A172 (cell line): ENCODE measurements around the gene KICS2. TPM values are rescaled to one million over a fixed set of nuclear protein-coding genes. Genes with fewer than 3 reads are reported as not detected.
"Not testable (repeated sequence)": the region's sequence is repeated elsewhere in the genome, so short reads cannot be mapped to it uniquely, and the experiment has no call there.

Experiments
- DNase-seq: peaks from one replicate; pipeline ENCODE4 v3.0.0-alpha.2; 2015; ENCODE audit warnings: low spot score
- total RNA-seq: library from RNA; depleted of rRNA; stranded (reverse); fragments of >200 nt; shearing (Covaris generic); gene quantifications from 2 replicates; pipeline ENCODE4 v1.2.3, GENCODE V29; 2014; rRNA removed

The KICS2 gene
- 5.9 and 7.8 TPM in 2 replicates for total RNA-seq

DNA sequence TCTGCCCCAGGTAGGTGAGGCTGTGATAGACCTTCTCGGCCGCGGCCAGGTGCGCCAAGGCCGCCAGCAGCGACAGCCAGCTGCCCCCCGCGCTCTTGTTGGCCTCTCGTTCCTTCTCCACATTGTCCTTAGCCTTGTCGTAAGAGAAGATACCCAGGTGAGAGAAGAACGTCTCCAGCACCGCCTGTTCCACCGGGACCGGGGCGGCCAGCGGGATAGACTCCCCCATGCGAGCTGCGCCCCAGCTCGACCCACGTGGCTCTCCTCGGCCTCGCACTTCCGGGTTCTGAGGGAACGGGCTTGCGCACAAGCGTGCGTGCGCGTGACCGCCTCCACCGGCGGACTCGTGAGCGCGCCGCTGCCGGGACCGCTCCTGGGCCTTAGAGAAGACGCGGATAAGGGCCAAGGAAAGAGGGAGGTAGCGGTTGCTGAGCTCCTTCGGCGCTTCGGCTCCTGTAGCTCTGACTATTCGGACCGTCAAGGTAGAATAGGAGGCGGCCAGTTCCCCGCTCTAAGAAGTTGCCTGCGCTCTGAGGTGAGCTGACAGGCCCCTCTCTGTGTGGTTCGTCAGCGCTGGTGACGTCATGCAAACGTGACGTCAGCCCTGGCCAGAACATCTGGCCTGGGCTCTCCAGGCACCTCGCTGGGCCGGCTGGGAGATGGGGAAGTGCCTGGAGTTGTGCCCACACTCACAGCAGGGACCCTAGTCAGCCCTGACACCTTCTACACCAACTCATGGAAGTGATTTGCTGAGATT lies at the start of gene KICS2:
Gene KICS2, minus strand, starts transcription at position 288 of the 757 bp plus-strand sequence. Its CDS starts 59 bp downstream, at position 229.
- DNase-seq = peak; percentile 79

DNA sequence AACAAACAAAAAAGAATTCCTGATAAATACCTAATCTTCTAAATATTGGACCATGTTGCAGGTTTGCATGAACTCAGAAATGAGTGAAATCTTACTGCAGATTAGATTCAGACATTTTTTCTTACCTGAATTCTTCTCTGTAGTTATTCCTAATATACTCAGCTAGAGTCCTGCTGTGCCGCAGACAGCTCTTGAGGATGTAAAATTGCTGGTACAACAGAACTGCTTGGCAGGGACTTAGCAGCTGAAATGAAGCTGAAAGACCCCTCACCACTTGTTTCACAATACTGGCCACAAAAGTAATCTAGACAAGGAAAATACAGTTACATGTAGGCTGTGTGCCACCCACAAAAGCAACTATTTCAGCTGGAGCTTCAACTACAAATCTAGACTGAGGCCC lies 48.3 kb upstream of the KICS2 start:
- DNase-seq = no peak

DNA sequence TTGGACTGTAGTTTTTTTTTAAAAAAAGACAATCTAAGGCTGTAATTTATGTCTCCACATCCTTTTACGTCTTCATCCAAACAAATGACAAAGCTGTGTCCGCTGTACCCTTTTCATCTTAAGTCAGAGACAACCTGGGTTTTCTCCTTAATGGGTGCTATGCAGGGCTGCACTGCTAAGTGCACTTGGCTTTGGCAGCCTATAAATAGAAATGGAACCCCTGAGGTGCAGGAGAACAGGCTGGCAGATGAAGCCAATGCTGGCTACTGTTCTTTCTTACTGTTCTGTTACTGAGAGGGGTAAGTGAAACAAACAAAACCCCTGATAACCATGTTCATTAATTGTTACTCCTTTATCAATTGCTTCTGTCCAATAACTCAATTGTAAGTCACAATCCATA lies 47.1 kb upstream of the KICS2 start:
- DNase-seq = no peak

DNA sequence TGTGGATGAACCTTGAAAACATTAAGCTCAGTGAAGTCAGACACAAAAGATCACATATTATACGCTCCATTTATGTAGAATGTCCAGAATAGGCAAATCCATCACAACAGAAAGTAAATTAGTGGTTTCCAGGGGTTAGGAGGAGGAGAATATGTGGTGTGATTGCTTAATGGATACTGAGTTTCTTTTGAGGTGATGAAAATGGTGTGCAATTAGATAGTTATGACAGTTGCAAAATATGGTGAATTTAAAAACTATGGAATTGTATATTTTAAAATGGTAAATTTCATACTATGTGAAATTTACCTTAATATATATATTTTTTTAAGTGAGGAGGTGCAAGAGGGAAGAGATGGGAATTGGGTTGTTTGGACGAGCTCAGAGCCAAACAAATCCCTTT lies 46.3 kb upstream of the KICS2 start:
- no peak for DNase-seq

DNA sequence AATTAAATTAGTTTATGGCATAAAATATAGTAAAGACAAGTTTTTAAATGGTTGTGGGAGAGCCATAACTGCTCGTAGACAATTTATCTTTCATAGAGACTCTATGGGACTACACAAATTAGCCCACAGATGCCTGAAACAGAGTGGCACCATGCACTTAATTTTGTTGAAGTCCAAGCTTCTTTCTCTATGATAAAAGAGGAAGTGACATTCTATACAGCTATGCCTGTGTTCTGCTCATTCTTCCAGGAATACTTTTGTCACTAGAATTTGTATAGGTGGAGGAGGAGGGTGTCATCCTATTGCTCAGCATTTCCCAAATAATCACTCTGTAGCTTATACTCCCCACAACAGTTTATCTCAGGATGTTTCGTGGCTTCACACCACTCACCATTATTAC lies 43.7 kb upstream of the KICS2 start:
- DNase-seq = no peak

DNA sequence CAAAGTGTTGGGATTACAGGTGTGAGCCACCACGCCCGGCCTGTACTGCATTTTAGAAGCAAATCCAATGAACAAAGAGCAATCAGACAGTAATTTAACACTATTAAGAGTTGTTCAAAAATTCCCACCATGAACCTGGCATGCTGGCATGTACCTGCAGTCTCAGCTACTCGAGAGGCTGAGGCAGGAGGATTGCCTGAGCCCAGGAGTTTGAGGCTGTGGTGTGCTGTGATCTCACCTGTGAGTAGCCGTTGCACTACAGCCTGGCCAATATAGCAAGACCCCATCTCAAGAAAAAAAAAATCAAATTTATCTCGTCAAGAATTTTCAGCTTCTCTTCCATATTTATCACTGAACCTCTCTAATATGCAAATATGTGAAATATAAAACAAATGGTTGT lies 39.7 kb upstream of the KICS2 start:
- DNase-seq = no peak

DNA sequence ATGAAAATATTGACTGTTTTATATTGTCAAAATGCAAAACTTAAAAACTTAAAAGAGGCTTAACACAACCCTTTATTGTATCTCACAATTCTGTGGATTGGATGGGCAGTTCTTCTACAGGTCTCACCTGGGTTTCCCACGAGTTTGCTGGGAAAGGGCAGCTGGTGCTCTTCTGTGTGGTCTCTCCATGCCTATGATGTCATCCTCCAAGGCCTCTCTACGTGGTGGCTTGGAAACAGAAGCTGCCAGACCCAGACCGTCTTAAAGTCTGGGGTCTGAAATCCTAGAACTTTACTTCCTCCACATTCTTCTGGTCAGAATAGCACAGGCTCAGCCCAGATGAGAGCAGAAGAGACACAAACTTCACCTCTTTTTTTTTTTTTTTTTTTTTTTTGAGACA lies 36.5 kb upstream of the KICS2 start:
- no peak for DNase-seq

DNA sequence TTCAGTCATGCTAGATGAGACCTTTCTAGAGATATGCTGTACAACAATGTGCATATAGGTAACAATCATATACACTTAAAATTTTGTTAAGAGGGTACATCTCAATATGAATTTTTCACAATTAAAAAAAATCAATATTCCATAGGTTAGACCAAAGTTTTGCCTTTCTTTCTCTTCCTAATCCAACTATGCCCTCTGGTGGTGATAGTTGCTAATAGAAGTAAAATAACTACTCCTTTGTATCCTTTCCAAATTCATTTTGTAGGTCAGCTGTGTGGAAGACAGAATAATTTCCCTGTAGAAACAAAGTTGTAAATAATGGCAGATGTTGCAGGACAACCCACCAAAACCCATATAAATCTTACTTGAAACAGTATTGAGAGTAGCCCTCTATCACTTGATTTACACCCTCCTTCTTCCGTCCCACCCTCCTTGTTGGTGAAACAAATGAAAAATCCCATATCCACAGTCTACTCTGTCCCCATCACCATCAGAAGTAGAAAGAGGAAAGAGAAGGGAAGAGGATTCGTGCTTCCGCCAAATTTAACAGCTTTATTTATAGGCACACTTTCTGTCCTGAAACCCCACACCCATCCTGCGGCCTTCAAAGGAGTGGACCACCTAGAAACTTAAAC lies 34.2 kb upstream of the KICS2 start:
- DNase-seq = peak; percentile 52

DNA sequence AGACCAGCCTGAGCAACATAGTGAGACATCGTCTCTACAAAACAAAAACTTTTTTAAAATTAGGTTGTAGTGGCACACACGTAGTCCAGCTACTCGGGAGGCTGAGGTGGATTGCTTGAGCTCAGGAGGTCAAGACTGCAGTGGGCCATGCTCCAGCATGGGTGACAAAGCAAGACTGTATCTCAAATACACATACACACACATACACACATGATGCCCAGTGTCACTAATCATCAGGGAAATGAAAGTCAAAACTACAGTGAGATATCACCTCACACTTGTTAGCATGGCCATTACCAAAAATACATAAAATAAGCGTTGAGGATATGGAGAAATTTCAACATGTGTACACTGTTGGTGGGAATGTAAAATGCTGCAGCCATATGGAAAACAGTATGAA lies 33.2 kb upstream of the KICS2 start:
- DNase-seq = no peak

DNA sequence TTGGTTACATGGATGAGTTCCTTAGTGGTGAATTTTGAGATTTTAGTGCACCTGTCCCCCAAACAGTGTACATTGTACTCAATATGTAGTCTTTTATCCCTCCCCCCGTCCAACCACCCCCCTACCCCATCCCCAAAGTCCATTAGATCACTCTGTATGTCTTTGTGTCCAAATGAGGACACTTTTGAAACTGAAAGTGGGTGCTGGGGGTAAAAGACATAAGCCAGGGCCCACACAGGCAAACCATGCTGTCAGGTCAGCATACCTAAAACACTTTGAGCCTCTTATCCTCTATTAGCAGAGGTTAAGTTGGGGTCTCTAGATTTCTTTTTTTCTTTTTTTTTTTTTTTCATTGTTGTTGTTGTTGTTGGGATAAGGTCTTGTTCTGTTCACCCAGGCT lies 31.3 kb upstream of the KICS2 start:
- DNase-seq = no peak

DNA sequence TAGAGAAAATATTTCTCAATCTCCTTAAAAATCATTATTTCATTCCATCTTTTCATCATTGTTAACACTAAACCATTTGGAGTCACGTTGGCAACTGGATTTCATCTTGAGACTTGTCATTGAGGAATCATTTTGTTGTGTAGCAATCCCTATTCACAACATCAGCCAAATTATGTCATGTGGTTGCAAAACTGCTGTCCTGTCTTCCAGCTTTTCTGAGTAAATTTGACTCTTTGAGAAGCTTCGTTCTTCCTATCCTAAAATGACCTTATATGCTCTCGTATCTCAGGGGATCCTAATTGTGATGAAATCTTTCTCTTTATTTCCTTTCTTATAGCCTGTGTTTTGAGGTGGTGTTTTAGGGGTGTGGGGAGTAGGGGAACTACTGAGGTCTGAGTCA lies 30.6 kb upstream of the KICS2 start:
- no peak for DNase-seq

DNA sequence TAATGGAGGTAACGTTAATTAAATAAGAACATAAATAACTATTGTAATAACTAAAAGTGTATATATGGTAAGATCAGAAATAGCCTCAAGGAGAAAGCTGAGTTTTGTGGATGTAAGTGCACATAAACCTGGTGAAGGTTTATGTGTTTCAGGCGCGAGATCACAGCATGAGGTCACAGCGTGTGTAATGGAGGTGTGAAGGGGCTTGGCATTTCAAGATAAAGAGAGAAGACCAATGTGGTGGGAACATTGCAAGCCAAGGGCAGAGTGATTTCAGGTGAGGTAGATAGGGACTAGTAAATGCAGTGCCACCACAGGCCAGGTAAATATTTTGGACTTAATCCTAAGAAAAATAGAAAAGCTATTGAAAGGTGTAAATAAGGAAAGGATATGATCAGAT lies 21.7 kb upstream of the KICS2 start:
- DNase-seq = no peak

DNA sequence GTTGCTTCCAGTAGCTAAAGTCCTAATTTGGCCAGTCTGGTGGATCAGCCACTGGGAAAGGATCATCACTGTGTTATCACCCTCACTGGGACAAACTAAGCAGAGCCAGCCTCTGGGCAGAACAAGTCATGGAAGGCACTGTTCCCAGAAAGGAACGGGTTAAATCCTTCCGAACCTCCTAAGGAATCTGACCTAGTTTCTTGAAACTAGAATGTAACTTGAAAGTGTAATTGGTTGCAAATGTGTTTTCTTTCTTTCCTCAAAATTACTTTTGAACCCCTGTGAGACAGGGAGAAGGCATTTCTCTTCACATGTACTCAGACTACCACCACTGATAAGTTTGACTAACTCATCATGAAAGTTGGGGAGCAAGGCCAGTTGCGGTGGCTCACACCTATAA lies 18.7 kb upstream of the KICS2 start:
- DNase-seq = no peak

DNA sequence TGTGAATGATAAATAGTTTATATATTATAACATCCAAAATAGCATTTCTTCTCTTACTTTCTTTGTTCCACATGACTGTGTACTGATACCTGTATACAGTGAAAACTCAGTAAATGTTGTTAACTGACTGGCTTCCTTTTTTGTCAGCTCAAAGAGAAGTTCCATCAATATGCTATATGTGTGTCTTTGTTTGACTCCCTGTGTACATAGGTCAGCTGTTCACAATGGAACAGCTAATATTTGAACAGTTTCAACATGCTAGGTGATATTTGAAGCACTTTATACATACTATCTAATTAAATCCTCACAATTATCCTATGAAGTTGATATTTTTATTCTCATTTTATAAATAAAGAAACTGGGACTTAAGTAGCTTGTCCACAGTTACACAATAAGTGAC lies 15.3 kb upstream of the KICS2 start:
- no peak for DNase-seq

DNA sequence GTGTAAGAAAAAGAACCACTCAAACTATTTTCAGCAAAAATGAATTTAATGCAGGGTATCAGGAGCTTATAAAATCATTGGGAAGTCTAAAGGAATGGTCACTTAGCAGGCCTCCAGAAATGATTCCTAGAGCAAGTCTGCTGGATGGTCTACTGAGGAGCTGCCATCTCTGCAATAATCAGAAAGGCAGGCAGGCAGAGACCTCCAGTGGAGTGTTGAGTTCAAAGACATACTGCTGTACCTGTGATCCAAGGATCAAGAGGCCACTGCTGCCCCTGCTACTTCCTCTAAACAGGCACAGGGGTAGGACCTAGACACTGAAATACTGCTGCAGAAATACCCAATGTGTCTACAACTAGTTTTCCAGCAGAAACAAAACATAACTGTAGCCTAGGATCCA lies 14.5 kb upstream of the KICS2 start:
- no peak for DNase-seq

DNA sequence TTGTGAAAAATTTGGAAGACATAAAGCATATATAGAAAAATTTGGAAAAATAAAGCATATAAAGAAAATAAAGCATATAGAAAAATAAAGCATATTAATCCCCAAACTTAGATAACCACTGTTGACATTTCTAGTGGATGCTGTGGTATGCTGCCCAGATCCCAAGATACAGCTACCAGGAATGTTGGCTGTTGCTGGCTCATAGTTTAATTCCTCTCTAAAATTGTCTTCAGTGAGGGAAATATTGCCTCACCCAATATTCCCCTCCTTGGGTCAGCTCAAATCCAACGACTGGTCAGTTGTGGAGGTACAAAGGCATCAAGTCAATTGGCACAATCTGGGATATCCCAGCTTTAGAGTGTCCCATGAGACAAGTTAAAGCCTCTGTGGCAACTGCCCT lies 10.1 kb upstream of the KICS2 start:
- no peak for DNase-seq

DNA sequence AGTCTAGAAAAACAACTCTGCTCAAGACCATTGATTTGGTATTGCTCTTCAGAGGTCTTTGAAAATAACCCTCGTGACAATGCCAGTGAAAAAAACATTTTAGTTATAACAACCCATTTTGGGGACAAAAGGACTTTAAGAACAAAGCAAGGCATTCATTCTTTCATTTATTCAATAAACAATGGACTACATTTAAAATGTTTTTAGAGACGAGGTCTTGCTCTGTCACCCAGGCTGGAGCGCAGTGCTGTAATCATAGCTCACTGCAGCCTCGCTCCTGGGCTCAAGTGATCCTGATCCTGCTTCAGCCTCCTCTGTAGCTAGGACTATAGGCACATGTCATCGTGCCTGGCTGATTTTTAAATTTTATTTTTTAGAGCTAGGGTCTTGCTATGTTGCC lies 7.7 kb upstream of the KICS2 start:
- DNase-seq = no peak

DNA sequence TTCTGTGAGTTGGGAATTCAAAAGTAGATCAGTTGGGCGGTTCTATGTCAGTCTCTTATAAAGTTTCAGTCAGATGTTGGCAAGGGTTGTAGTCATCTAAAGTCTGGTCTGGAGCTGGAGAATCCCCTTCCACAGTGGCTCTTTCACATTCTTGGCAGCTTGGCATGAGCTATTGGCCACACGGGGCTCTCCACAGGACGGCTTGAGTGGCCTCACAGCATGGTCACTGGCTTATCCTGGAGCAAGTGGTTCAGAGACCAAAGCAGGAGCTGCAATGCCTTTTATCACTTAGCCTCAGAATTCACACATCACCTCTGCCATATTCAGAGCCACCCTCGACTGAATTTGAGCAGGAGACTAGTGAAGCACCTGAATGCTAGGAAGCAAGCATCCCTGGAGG lies 7.1 kb upstream of the KICS2 start:
- DNase-seq = no peak

DNA sequence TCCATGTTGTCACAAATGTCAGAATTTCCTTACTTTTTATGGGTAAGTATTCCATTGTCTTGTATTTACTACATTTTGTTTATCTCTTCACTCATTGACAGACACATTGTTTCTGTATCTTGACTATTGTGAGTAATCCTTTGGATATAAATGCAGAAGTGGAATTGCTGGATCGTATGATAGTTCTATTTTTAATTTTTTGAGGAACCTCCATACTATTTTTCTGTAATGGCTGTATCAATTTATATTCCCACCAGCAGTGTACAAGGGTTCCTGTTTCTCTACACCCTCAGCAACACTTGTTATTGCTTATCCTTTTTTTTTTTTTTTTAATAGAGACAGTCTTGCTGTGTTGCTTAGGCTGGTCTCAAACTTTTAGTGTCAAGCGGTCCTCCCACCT lies 3.5 kb upstream of the KICS2 start:
- DNase-seq = no peak

DNA sequence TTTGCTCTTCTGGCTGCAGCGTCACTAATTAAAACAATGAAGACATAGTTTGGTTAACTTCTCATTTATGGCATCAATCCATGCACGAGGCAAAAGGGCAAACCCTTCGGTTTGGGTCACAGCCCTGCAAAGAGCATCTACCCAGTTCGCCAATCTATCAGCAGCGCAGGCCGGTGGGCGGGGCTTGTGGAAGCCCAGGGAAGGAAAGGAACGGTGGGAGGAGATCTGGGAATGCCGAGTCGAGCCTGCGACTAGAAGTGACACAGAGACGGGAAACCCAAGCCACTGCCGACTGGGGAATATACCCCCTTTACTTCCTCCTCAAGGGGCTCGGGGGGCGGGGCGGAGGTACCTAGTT lies 466 bp downstream of the KICS2 start:
- peak; percentile 75 for DNase-seq

DNA sequence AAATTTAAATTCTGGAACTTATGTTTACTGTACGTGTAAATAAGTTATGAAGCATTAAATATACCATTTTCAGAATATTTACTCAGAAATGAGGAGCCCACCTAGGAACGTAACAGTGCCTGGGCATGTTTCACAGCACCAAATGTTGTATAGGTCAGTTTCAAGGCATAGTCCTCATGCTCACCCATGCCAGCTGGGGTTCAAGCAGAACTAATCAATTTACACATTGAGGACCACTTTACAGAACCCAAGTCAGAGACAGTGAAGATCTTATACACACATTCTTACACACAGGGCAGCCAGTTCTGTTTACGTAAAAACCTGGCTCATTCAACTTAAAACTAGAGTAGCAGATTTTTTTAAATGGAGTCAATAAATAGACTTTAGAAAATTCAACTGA lies 2.0 kb downstream of the KICS2 start:
- DNase-seq = no peak

DNA sequence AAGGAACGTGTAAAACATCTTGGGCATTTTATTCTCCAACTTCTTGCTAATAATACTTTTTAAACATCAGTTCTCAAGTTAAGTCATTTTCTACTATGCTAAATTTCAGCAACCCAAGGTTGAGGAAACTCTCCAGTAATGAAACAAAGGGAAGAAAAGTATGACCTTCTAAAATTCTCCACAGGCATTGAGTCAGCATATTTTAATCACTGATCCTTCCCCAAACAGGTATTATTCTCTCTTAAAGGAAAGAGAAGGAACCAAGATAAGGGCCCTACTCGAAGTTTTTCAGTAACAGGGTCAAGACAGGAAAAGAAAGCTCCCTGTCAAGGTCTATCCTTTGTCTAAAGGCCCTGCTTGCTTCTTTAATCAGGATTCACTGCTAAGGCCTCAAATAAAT lies 3.0 kb downstream of the KICS2 start:
- no peak for DNase-seq

DNA sequence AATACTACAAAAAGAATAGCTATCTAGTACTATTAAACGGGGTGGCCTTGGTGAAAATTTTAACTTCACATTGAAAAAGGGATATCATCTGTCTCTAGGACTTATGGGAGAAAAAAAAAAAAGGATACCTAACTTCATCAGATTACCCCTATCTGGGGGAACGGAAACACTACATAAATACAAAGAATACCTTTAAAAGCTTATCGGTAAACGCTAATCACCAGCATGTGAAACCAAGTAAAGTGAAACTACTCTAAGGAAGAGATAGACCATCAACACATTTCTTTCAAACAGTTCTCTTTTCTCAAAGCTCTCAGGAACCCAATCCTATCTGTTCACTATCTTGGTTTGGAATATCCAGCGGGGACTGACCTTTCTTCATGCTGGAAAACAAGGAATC lies 3.5 kb downstream of the KICS2 start:
- no peak for DNase-seq

DNA sequence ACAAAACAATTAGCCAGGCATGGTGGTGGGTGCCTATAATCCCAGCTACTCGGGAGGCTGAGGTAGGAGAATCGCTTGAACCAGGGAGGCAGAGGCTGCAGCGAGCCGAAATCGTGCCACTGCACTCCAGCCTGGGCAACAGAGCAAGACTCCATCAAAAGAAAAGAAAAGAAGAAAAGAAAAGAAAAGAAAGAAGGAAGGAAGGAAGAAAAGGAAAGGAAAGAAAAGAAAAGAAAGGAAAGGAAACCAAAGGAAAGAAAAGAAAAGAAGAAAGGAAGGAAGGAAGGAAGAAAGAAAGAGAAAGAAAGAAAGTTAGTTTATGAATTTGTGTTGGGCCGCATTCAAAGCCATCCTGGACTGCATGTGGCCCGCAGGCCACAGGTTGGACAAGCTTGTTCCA lies 4.5 kb downstream of the KICS2 start:
- DNase-seq = not testable (repeated sequence)
